BJ (cell line): ENCODE measurements around the gene ACER3. TPM values are rescaled to one million over a fixed set of nuclear protein-coding genes. Genes with fewer than 3 reads are reported as not detected.
"Not testable (repeated sequence)": the region's sequence is repeated elsewhere in the genome, so short reads cannot be mapped to it uniquely, and the experiment has no call there.

Experiments used
- CTCF ChIA-PET: fragments of 350-600 bp; formaldehyde crosslinking; extraction: SDS; loops from one replicate; lab custom pipeline; 2021; ENCODE audit warnings: antibody characterized with exemption, inconsistent platforms; lab: Yijun Ruan, JAX
- POLR2A ChIA-PET: fragments of 300-600 bp; sonication (Branson Sonifier 250); formaldehyde crosslinking; extraction: SDS; loops from one replicate; lab custom pipeline; 2021; ENCODE audit warnings: antibody characterized with exemption; lab: Charles Lee
- DNase-seq: peaks from one replicate; pipeline ENCODE4 v3.0.0-alpha.2; 2011; ENCODE audit warnings: low read depth
- H3K27me3 ChIP-seq: 2 replicates; pipeline ENCODE4 v1.6.0; 2011; ENCODE audit warnings: low read length; ENCODE audit not compliant: control insufficient read depth, insufficient read depth
- H3K36me3 ChIP-seq: 2 replicates; pipeline ENCODE4 v1.5.1; 2011; ENCODE audit warnings: low read length; ENCODE audit not compliant: control insufficient read depth, insufficient read depth
- H3K4me3 ChIP-seq: 2 replicates; pipeline ENCODE4 v1.5.1; 2011; ENCODE audit warnings: low read depth, mild to moderate bottlenecking, control low read depth, low read length
- polyA minus RNA-seq: library from RNA; depleted of rRNA, polyadenylated mRNA; stranded (reverse); fragments of >200 nt; gene quantifications from 2 replicates; pipeline ENCODE4 v1.2.3, GENCODE V29; 2011; rRNA and poly(A)+ RNA removed
- polyA plus RNA-seq: library from polyadenylated mRNA; depleted of rRNA; stranded (reverse); fragments of >200 nt; gene quantifications from 2 replicates; pipeline ENCODE4 v1.2.3, GENCODE V29; 2011; rRNA removed
- TF ChIP-seq, protein P1 (sequence below): IDR thresholded peaks from 2 replicates; pipeline ENCODE4 v1.5.1; 2011; ENCODE audit warnings: low read depth, mild to moderate bottlenecking, control low read depth, inconsistent platforms, low read length, moderate library complexity; ENCODE audit not compliant: insufficient read depth

Gene ACER3
- 9.7 and 13.9 TPM in 2 replicates for polyA plus RNA-seq
- polyA minus RNA-seq, result 5.4 and 6.7 TPM in 2 replicates

DNA sequence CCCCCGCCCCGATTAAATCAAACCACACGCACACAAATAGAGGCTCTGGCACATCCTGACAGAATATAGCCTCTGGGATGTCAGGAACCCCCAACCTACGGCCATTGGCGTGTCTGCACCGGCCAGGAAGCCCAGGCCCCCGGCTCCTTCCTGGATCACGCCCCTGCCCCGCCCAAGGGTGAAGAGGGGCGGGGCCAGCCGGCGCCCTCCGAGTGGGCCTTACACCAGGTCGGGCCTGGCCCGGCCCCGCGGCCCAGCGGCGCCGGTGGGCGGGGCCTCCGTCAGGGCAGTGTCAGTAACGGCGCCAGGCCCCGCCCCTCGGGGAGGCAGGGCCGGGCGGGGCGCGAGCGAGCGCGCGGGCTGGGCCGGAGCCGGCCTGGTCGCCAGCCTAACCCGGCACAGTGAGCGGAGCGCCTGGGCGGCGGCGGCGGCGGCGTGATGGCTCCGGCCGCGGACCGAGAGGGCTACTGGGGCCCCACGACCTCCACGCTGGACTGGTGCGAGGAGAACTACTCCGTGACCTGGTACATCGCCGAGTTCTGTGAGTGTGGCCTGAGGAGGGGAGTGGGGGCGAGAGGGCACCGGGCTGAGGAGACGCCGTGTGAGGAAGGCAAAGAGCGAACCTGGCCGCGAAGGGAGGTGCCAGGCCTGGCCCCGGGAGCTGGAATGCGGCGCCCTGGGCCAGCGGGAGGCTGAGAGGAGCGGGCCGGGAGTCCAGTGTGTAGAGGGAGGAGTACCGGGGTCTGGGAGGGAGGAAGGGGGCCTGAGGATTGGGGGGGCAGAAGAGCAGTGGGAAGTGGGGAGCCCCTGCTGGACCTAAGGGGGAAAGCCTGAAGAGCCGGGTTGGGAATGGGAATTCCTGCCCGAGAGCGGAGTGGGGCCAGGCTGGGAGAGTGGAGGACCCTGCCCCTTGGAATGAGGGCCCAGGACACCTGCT is at the start of gene ACER3:
ACER3 (plus strand) TSS at position 380 of the 937 bp plus-strand sequence; CDS start at position 439, 59 bp downstream.
- ChIA-PET POLR2A (no interaction called here), CTCF (interaction anchor here (0.5 to 1.2 kb wide), 3 partner anchors 10 to 58 kb away, joined by 3 read pairs; no protein-coding TSS in a partner anchor)
- DNase-seq, result peak; percentile 45

DNA sequence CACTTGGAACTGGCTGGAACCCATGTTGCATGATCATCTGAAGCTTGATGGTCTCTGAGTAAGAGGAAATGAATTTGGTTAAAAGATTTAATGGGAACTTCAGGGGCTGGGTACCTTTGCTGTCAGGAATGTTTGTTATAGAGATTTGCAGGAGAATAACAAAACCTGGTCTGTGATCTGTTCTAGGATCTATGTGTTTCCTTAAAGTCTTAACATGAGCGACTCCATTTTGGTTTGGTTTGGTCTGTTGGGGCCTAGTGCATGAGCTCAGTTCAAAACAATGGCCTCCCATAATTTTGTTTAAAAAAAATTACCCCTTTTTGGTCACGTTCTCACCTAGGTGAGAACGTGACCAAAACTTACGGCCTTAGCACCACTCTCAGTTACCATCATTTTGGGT is 49.5 kb upstream of the ACER3 start:
- no peak overlapping the region for H3K4me3 ChIP-seq
- no peaks in the 10 kb centered on the region for H3K27me3 ChIP-seq
- no peaks in the 10 kb centered on the region for H3K36me3 ChIP-seq
- DNase-seq, result no peak
- POLR2A ChIA-PET, result no interaction called here
- TF ChIP-seq, protein P1, sequence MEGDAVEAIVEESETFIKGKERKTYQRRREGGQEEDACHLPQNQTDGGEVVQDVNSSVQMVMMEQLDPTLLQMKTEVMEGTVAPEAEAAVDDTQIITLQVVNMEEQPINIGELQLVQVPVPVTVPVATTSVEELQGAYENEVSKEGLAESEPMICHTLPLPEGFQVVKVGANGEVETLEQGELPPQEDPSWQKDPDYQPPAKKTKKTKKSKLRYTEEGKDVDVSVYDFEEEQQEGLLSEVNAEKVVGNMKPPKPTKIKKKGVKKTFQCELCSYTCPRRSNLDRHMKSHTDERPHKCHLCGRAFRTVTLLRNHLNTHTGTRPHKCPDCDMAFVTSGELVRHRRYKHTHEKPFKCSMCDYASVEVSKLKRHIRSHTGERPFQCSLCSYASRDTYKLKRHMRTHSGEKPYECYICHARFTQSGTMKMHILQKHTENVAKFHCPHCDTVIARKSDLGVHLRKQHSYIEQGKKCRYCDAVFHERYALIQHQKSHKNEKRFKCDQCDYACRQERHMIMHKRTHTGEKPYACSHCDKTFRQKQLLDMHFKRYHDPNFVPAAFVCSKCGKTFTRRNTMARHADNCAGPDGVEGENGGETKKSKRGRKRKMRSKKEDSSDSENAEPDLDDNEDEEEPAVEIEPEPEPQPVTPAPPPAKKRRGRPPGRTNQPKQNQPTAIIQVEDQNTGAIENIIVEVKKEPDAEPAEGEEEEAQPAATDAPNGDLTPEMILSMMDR, result no peak
- CTCF ChIA-PET, result interaction anchor here (1.0 to 12.9 kb wide), 7 partner anchors 11 to 109 kb away, joined by 3 to 200 read pairs (median 5); no protein-coding TSS in a partner anchor

More for the DNA sequence above, at the start of gene ACER3:
- TF ChIP-seq, protein P1, result peak; percentile 66
- no peaks in the 10 kb centered on the region for H3K27me3 ChIP-seq
- no peaks in the 10 kb centered on the region for H3K36me3 ChIP-seq
- peak within 1 kb of the TSS; percentile 93 for H3K4me3 ChIP-seq

DNA sequence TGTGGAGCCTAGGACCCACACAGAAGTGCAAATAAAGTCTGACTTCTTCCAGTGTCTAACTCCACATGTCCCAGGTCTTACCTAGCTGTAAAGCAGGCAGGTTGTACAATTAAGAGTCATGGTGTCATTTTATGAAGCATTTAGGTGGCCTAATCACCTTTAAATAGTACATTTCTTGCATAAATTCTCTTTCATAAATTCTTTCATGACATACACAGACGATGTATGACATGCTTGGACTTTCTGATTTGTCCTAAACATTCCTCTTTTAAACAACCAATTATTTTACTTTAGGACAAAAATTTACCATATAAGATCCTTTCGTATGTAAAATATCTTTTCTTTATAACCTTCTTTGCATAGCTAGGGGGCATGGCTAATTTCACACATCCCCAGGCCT is 46.3 kb upstream of the ACER3 start:
- TF ChIP-seq, protein P1, result no peak
- ChIA-PET CTCF (interaction anchor here (1.1 to 12.9 kb wide), 2 partner anchors 21 to 105 kb away, joined by 3 to 200 read pairs; no protein-coding TSS in a partner anchor), POLR2A (no interaction called here)
- H3K36me3 ChIP-seq, result no peaks in the 10 kb centered on the region
- no peak for DNase-seq
- H3K27me3 ChIP-seq, result no peaks in the 10 kb centered on the region
- H3K4me3 ChIP-seq, result no peak overlapping the region

DNA sequence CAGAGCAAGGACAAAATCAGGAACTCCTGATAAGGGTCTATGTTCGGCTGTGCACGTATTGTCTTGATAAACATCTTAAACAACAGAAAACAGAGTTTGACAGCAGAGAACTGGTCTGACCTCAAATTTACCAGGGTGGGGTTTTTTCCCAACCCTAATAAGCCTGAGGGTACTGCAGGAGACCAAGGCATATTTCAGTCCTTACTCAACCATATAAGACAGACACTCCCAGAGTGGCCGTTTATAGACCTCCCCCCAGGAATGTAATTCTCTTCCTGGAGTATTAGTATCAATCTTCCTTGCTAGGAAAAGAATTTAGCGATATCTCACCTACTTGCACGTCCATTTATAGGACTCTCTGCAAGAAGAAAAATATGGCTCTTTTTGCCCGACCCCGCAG is 45.0 kb upstream of the ACER3 start:
- DNase-seq, H3K27me3 ChIP-seq, H3K36me3 ChIP-seq, H3K4me3 ChIP-seq, POLR2A ChIA-PET: not testable (repeated sequence)
- CTCF ChIA-PET, result interaction anchor here (12.9 kb wide), 1 partner anchor 104 kb away, joined by 200 read pairs; no protein-coding TSS in a partner anchor

DNA sequence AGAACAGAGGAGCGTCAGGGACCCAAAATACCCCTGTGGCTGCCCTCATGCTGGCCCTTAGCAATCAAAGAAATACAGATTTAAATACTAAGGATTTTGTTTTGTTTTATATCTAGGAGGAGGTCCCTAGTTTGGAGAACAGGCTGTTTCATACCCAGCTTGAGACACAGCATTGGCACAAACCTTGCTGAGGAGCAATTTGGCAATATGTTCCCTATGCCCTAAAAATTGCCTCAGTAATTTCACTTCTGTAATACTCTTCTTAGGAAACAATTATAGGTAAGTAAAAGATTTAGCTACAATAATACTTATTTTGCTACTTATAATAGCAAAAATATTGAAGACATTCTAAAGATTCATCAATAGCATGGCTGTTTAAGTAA is 40.5 kb upstream of the ACER3 start:
- Histone ChIP-seq H3K27me3 (no peaks in the 10 kb centered on the region), H3K4me3 (no peak overlapping the region), H3K36me3 (no peaks in the 10 kb centered on the region)
- DNase-seq, result no peak
- POLR2A ChIA-PET, result no interaction called here
- TF ChIP-seq, protein P1, result no peak
- CTCF ChIA-PET, result interaction anchor here (1.0 to 3.7 kb wide), 4 partner anchors 11 to 98 kb away, joined by 3 to 17 read pairs (median 4); no protein-coding TSS in a partner anchor

DNA sequence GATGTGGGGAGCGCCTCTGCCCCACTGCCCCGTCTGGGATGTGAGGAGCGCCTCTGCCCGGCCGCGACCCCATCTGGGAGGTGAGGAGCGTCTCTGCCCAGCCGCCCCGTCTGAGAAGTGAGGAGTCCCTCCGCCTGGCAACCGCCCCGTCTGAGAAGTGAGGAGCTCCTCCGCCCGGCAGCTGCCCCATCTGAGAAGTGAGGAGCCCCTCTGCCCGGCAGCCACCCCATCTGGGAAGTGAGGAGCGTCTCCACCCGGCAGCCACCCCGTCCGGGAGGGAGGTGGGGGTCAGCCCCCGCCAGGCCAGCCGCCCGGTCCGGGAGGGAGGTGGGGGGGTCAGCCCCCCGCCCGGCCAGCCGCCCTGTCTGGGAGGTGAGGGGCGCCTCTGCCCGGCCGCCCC is 39.3 kb upstream of the ACER3 start:
- H3K27me3 ChIP-seq, H3K4me3 ChIP-seq, H3K36me3 ChIP-seq, DNase-seq, POLR2A ChIA-PET: not testable (repeated sequence)
- CTCF ChIA-PET, result interaction anchor here (0.6 kb wide), 1 partner anchor 271 kb away, joined by 3 read pairs; no protein-coding TSS in a partner anchor
